ENCODE measurements around the gene CDH20. TPM values are rescaled to one million over a fixed set of nuclear protein-coding genes. Genes with fewer than 3 reads are reported as not detected.

Gene CDH20
- total RNA-seq, 1 donor from 2014 or later, result 0.63 TPM

DNA sequence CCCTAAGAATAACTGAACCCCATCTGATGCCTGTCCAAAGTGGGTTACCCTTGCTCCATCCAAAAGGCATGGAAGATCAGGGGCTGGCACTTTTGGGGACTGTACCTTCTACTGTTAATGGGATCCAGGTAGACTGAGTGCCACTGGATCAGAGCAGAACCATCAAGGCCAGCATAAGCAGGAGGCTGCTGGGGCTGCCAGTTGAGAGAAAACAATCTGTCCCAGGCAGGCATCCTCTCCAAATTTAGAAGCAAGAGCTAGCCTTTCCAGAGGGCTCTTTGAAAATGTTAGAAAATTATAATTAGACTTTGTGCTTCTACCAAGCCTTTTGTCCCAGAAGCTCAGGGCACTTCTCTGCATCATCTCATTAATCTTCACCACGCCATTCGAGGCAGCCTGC, 245.6 kb downstream of the CDH20 start:
- H3K36me3 Mint-ChIP-seq (ENCODE audit: low read depth), result no peaks in the 10 kb centered on the region
- TF ChIP-seq, protein P1, sequence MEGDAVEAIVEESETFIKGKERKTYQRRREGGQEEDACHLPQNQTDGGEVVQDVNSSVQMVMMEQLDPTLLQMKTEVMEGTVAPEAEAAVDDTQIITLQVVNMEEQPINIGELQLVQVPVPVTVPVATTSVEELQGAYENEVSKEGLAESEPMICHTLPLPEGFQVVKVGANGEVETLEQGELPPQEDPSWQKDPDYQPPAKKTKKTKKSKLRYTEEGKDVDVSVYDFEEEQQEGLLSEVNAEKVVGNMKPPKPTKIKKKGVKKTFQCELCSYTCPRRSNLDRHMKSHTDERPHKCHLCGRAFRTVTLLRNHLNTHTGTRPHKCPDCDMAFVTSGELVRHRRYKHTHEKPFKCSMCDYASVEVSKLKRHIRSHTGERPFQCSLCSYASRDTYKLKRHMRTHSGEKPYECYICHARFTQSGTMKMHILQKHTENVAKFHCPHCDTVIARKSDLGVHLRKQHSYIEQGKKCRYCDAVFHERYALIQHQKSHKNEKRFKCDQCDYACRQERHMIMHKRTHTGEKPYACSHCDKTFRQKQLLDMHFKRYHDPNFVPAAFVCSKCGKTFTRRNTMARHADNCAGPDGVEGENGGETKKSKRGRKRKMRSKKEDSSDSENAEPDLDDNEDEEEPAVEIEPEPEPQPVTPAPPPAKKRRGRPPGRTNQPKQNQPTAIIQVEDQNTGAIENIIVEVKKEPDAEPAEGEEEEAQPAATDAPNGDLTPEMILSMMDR (conservative IDR thresholded peaks at IDR 0.05), result no peak
- no peak for DNase-seq (ENCODE audit: low read depth, low spot score)
- H3K27me3 Mint-ChIP-seq (ENCODE audit: low read depth), result peaks cover 18% of the 10 kb centered on the region
- H3K9me3 Mint-ChIP-seq, result no peaks in the 10 kb centered on the region
- H3K4me1 Mint-ChIP-seq, result peaks cover 11% of the 10 kb centered on the region
- no peak overlapping the region for H3K27ac Mint-ChIP-seq (ENCODE audit: unreplicated experiment)
- H3K4me3 Mint-ChIP-seq, result no peak overlapping the region

DNA sequence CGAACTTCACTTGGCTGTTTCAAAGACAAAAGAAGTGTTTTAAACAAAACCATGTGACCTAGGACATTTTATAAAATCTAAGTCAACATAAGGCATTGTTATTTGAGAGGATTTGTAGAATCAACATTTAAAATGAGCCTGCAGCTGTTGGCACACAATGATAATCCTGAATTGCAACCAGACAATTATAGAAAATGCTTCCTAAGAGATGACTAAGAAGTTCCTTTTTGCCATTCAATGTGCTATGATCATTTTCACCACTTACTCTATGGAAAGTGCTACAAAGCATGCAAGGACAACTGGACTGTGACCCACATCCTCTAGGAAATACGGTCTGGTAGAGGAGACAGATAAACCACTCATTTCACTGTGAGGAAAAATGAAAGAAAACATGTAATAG, 246.4 kb downstream of the CDH20 start:
- H3K27ac Mint-ChIP-seq (ENCODE audit: unreplicated experiment), result no peak overlapping the region
- no peaks in the 10 kb centered on the region for H3K36me3 Mint-ChIP-seq (ENCODE audit: low read depth)
- no peak overlapping the region for H3K4me3 Mint-ChIP-seq
- H3K4me1 Mint-ChIP-seq, result peaks cover 11% of the 10 kb centered on the region
- TF ChIP-seq, protein P1 (conservative IDR thresholded peaks at IDR 0.05), result no peak
- H3K27me3 Mint-ChIP-seq (ENCODE audit: low read depth), result peaks cover 18% of the 10 kb centered on the region
- no peaks in the 10 kb centered on the region for H3K9me3 Mint-ChIP-seq
- no peak for DNase-seq (ENCODE audit: low read depth, low spot score)

DNA sequence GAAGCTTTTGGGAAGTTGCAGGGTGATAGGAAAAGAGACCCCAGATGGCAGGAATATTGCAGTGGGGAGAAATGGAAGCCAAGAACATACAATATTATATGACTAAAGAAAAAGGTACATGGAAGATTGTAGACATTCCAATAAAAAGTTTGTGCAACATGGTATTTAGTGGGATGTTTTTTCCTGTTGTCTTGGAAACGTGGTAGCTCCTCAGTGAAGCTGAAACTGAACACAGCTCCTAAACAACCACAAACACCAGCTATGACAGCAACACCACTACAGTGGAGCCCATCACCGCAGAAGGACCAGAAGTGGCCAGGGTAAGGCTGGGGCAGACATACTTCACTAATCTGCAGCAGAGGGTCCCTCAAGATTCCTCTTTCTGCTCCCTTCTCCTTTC, 246.8 kb downstream of the CDH20 start:
- H3K27ac Mint-ChIP-seq (ENCODE audit: unreplicated experiment), result no peak overlapping the region

DNA sequence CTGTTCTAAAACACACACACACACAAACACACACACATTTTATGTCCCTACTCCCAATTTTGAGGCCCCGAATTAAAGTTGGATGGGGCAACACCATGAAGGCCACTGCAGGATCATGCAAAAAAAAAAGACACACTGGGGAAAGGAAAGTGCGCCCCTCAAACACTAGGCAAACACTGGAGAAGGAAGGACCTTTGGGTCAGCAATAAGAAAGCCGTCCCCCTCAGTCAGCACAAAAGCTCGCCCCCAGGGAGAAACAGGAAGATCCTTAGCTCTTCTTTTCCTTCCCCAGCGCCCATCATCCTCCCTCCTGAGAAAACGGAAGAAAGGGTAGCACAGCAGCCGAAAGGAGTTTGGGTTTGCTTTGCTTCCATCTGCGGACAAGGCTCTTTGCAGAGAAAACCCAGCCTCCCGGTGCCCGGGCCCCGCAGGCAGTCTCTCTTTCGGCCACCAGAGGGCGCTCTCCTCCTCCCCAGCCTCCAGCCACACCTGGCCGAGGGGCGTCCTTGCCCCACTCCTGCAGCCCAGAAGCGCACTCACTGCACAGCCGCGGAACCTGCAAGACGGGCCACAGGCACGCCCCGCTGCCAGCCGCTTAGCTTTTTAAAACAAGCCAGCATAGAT, 248.5 kb downstream of the CDH20 start:
- Mint-ChIP-seq H3K27ac (ENCODE audit: unreplicated experiment) (peak overlapping the region; percentile 64), H3K36me3 (ENCODE audit: low read depth) (no peaks in the 10 kb centered on the region), H3K4me3 (peak overlapping the region; percentile 65), H3K27me3 (ENCODE audit: low read depth) (peaks cover 18% of the 10 kb centered on the region), H3K9me3 (no peaks in the 10 kb centered on the region), H3K4me1 (peaks cover 11% of the 10 kb centered on the region)
- peak; percentile 86 for DNase-seq (ENCODE audit: low read depth, low spot score)
- TF ChIP-seq, protein P1 (conservative IDR thresholded peaks at IDR 0.05), result peak; percentile 98

More for the DNA sequence above, 246.8 kb downstream of the CDH20 start:
- Mint-ChIP-seq H3K9me3 (no peaks in the 10 kb centered on the region), H3K4me1 (peaks cover 11% of the 10 kb centered on the region), H3K27me3 (ENCODE audit: low read depth) (peaks cover 18% of the 10 kb centered on the region), H3K4me3 (no peak overlapping the region), H3K36me3 (ENCODE audit: low read depth) (no peaks in the 10 kb centered on the region)
- no peak for DNase-seq (ENCODE audit: low read depth, low spot score)
- TF ChIP-seq, protein P1 (conservative IDR thresholded peaks at IDR 0.05), result no peak

DNA sequence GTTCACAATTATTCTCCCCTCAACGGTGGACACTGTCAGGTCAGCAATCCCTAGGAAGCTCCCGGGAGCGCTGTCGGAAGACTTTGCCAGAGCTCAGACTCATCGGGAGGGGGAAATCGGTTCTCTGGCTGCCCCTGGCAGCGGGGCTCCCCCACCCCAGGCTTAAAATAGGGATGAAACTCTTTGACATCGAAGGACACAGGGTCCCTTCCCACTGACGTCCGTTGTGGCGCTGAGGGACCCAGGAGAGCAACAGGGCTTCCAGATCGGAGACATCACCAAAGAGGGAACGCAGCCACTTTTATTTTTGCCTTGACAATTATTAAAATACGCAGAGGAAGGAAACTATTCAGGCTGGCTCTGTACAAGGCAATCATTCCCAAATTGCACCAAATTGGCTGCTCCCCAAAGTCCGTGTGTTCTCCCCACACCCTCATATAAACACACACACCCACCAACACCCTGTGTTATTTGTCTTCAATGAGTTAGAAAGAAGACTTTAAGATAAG, 249.0 kb downstream of the CDH20 start:
- TF ChIP-seq, protein P1 (conservative IDR thresholded peaks at IDR 0.05), result no peak
- peaks cover 11% of the 10 kb centered on the region for H3K4me1 Mint-ChIP-seq
- no peak overlapping the region for H3K27ac Mint-ChIP-seq (ENCODE audit: unreplicated experiment)
- H3K9me3 Mint-ChIP-seq, result no peaks in the 10 kb centered on the region
- H3K27me3 Mint-ChIP-seq (ENCODE audit: low read depth), result peaks cover 18% of the 10 kb centered on the region
- DNase-seq (ENCODE audit: low read depth, low spot score), result no peak
- H3K4me3 Mint-ChIP-seq, result peak overlapping the region; percentile 65
- no peaks in the 10 kb centered on the region for H3K36me3 Mint-ChIP-seq (ENCODE audit: low read depth)

Data from neural crest cell (in vitro differentiated cells).